ENCODE data around the gene PRAMEF6. TPM values are rescaled to one million over a fixed set of nuclear protein-coding genes. Genes with fewer than 3 reads are reported as not detected.
"Not testable (repeated sequence)": the region's sequence is repeated elsewhere in the genome, so short reads cannot be mapped to it uniquely, and the experiment has no call there.

PRAMEF6 gene
- not detected in 3 replicates for total RNA-seq
- long read RNA-seq = 0 reads

DNA sequence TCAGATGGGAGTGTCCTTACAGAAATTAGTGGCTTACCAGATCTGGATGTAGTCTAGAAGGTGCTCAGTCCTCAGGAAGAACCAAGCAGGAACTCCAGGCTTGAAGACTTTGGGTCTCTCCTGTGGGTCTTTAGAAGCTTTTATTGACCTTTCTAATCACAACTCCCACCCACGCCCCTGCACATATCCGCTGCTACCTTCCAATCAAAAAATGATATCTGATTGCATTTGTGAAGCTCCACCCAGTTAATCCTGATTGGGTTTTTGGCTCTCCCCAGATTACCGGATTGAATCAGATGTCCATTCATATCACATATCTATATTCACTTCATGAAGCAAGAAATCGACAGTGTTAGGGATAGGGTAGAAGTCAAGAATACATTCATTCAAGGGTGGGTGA is at the start of gene PRAMEF6:
Gene PRAMEF6, minus strand, starts transcription at position 101 of the 400 bp plus-strand sequence. CDS start 5,062 bp downstream, outside the sequence.
- not testable (repeated sequence) for H3K4me3 Mint-ChIP-seq (ENCODE audit: unreplicated experiment); H3K4me1 Mint-ChIP-seq (ENCODE audit: low read depth); H3K36me3 Mint-ChIP-seq (ENCODE audit: low read depth); H3K9me3 Mint-ChIP-seq (ENCODE audit: low read depth); DNase-seq (ENCODE audit: low spot score); H3K27ac Mint-ChIP-seq (ENCODE audit: unreplicated experiment); H3K27me3 Mint-ChIP-seq (ENCODE audit: low read depth)

DNA sequence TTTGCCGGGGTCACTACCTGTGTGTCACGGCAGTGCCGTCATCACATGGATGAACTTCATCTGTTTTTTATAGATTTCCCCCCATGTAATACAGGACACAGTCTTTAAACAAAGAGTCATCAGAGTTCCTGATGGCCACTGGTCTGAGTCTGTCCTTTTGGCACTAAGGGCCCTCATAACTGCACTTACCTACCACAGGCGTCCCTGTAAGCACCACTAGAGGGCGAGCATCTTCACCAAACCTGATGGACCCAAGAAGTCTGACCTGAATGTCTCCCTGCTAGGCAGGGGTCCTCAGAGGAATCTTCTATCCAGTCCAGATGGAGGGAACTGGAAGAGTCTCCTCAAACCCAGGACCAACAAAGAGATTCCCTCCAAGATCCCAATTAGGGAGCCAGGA is 23.0 kb downstream of the PRAMEF6 start:
- H3K9me3 Mint-ChIP-seq (ENCODE audit: low read depth); H3K4me3 Mint-ChIP-seq (ENCODE audit: unreplicated experiment); DNase-seq (ENCODE audit: low spot score); H3K36me3 Mint-ChIP-seq (ENCODE audit: low read depth); H3K4me1 Mint-ChIP-seq (ENCODE audit: low read depth); H3K27me3 Mint-ChIP-seq (ENCODE audit: low read depth); H3K27ac Mint-ChIP-seq (ENCODE audit: unreplicated experiment): not testable (repeated sequence)

DNA sequence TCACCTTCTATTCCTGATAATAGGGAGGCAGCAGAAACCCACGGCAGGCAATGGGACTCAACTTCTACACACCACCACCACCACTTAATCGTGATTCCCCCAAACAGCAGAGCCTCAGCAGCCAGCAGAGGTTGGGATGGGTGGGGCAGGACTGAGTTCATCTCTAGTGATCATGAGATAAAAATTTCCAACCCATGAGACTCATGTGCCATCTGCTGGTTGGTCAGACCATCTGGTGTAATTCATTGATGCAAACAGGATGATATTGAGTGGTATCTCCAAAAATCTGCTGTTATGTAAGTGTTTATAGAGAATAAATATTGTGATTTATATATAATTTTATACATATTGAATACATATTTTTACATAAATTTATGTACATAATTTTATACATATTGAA is 25.6 kb downstream of the PRAMEF6 start:
- not testable (repeated sequence) for H3K4me1 Mint-ChIP-seq (ENCODE audit: low read depth); H3K36me3 Mint-ChIP-seq (ENCODE audit: low read depth); H3K27me3 Mint-ChIP-seq (ENCODE audit: low read depth); H3K27ac Mint-ChIP-seq (ENCODE audit: unreplicated experiment); H3K9me3 Mint-ChIP-seq (ENCODE audit: low read depth); DNase-seq (ENCODE audit: low spot score); H3K4me3 Mint-ChIP-seq (ENCODE audit: unreplicated experiment)
- TF ChIP-seq, protein P1, sequence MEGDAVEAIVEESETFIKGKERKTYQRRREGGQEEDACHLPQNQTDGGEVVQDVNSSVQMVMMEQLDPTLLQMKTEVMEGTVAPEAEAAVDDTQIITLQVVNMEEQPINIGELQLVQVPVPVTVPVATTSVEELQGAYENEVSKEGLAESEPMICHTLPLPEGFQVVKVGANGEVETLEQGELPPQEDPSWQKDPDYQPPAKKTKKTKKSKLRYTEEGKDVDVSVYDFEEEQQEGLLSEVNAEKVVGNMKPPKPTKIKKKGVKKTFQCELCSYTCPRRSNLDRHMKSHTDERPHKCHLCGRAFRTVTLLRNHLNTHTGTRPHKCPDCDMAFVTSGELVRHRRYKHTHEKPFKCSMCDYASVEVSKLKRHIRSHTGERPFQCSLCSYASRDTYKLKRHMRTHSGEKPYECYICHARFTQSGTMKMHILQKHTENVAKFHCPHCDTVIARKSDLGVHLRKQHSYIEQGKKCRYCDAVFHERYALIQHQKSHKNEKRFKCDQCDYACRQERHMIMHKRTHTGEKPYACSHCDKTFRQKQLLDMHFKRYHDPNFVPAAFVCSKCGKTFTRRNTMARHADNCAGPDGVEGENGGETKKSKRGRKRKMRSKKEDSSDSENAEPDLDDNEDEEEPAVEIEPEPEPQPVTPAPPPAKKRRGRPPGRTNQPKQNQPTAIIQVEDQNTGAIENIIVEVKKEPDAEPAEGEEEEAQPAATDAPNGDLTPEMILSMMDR (IDR thresholded peaks at IDR 0.05) = peak; percentile 17

DNA sequence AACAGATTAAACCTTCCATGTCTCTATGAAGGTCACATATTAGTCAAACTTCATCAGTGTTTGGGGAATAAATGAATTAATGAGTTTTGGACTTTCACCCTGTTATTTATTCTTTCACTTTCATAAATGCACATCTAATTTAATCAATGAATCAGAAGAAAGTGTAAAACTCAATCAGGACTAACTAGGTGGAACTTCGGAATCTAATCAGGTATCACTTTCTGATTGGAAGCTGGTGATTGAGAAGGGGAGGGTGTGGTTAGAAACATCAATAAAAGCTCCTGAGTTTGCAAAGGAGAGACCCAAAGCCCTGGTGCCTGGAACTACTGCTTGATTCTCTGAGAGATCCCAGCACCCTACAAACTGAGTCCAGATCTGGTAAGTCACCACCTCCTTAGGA is 31.1 kb downstream of the PRAMEF6 start, which contains the start of gene PRAMEF7:
Gene PRAMEF7, plus strand, starts transcription at position 301 of the 400 bp plus-strand sequence. CDS start 1,083 bp downstream, outside the sequence.
- H3K9me3 Mint-ChIP-seq (ENCODE audit: low read depth); H3K36me3 Mint-ChIP-seq (ENCODE audit: low read depth); H3K27ac Mint-ChIP-seq (ENCODE audit: unreplicated experiment); DNase-seq (ENCODE audit: low spot score); H3K4me1 Mint-ChIP-seq (ENCODE audit: low read depth); H3K27me3 Mint-ChIP-seq (ENCODE audit: low read depth); H3K4me3 Mint-ChIP-seq (ENCODE audit: unreplicated experiment): not testable (repeated sequence)

DNA sequence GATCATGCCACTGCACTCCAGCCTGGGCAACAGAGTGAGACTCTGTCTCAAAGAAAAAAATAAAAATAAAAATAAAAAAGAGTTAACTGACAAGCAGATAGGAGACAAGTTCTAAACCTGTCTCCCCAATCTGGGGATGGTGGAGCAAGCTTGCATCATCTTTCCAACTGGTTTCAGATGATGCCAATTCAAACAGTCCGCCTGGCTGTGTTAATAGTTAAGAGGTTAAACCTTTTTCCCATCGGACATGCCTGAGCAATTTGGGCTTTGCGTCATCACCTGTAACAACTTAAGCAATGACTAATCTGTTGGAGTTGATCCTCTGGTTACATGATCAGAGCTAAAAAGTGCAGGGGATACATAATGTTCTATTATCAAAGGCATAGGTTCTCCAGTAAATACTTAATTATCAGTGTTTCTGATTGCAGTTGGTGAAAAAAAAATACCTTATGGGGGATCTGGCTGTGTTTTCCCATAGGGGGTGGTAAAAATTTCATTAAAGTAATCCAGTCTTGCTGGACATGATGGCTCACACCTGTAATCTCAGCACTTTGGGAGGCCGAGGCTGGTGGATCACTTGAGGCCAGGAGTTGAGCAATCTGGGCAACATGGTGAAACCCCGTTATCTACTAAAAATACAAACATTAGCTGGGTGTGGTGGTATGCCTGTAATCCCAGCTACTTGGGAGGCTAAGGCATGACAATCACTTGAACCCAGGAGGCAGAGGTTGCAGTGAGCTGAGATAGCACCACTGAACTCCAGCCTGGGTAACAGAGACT is 43.4 kb downstream of the PRAMEF6 start:
- H3K4me1 Mint-ChIP-seq (ENCODE audit: low read depth); H3K9me3 Mint-ChIP-seq (ENCODE audit: low read depth); H3K36me3 Mint-ChIP-seq (ENCODE audit: low read depth); H3K27ac Mint-ChIP-seq (ENCODE audit: unreplicated experiment); H3K27me3 Mint-ChIP-seq (ENCODE audit: low read depth); H3K4me3 Mint-ChIP-seq (ENCODE audit: unreplicated experiment); DNase-seq (ENCODE audit: low spot score): not testable (repeated sequence)

DNA sequence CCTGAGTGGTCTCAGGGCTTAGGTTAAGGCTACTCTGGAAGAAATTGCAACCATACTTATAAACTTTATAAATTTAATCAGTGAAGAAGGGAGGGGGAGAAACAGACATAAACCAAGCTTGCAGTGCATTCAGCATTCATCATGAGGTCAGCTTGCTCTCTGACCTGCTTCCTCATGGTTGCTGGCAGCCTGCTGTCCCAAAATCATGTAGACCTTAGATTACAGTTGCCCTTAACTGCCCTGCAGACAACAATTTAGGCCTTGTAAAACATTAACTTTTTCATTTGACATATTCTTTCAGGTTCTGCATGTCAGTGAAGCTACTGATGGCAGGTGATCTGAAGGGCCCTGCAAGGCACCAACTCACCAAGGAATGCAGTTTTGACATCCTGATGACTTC is 48.2 kb downstream of the PRAMEF6 start:
- not testable (repeated sequence) for H3K9me3 Mint-ChIP-seq (ENCODE audit: low read depth); DNase-seq (ENCODE audit: low spot score); H3K27ac Mint-ChIP-seq (ENCODE audit: unreplicated experiment); H3K4me3 Mint-ChIP-seq (ENCODE audit: unreplicated experiment); H3K36me3 Mint-ChIP-seq (ENCODE audit: low read depth); H3K4me1 Mint-ChIP-seq (ENCODE audit: low read depth); H3K27me3 Mint-ChIP-seq (ENCODE audit: low read depth)

DNA sequence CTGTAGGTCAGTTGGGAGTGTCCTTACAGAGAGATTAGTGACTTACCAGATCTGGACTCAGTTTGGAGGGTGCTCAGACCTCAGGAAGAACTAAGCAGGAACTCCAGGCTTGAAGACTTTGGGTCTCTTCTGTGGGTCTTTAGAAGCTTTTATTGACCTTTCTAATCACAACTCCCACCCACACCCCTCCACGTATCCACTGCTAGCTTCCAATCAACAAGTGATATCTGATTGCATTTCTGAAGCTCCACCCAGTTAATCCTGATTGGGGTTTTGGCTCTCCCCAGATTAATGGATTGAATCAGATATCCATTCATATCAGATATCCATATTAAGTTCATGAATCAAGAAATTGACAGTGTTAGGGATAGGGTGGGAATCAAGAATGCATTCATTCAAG is 49.2 kb downstream of the PRAMEF6 start, which contains the start of gene PRAMEF10:
Gene PRAMEF10, minus strand, starts transcription at position 101 of the 400 bp plus-strand sequence. CDS start 2,423 bp downstream, outside the sequence.
- DNase-seq (ENCODE audit: low spot score); H3K9me3 Mint-ChIP-seq (ENCODE audit: low read depth); H3K4me1 Mint-ChIP-seq (ENCODE audit: low read depth); H3K27ac Mint-ChIP-seq (ENCODE audit: unreplicated experiment); H3K27me3 Mint-ChIP-seq (ENCODE audit: low read depth); H3K36me3 Mint-ChIP-seq (ENCODE audit: low read depth); H3K4me3 Mint-ChIP-seq (ENCODE audit: unreplicated experiment): not testable (repeated sequence)

Other genes starting within 250 kb of the PRAMEF6 start
- not detected in 3 replicates for gene AADACL3, start 231.5 kb downstream of the PRAMEF6 start, total RNA-seq
- gene CFAP107, start 201.4 kb downstream of the PRAMEF6 start, total RNA-seq = not detected in 3 replicates
- not detected in 3 replicates for gene PRAMEF12, start 173.8 kb downstream of the PRAMEF6 start, total RNA-seq
- not detected in 3 replicates for gene PRAMEF1, start 156.2 kb downstream of the PRAMEF6 start, total RNA-seq
- gene PRAMEF11, start 116.2 kb downstream of the PRAMEF6 start, total RNA-seq = not detected in 3 replicates
- gene HNRNPCL1, start 98.9 kb downstream of the PRAMEF6 start, total RNA-seq = not detected in 3 replicates
- gene PRAMEF2, start 90.5 kb downstream of the PRAMEF6 start, total RNA-seq = not detected in 3 replicates
- not detected in 3 replicates for gene PRAMEF4, start 61.4 kb downstream of the PRAMEF6 start, total RNA-seq
- not detected in 3 replicates for gene PRAMEF10, start 49.3 kb downstream of the PRAMEF6 start, total RNA-seq
- not detected in 3 replicates for gene PRAMEF7, start 31.0 kb downstream of the PRAMEF6 start, total RNA-seq
- not detected in 3 replicates for gene PRAMEF27, start 109.0 kb upstream of the PRAMEF6 start, total RNA-seq
- not detected in 3 replicates for gene HNRNPCL3, start 113.2 kb upstream of the PRAMEF6 start, total RNA-seq
- not detected in 3 replicates for gene PRAMEF25, start 123.2 kb upstream of the PRAMEF6 start, total RNA-seq
- not detected in 3 replicates for gene HNRNPCL2, start 169.3 kb upstream of the PRAMEF6 start, total RNA-seq
- gene PRAMEF26, start 208.4 kb upstream of the PRAMEF6 start, total RNA-seq = not detected in 3 replicates
- gene HNRNPCL4, start 218.1 kb upstream of the PRAMEF6 start, total RNA-seq = not detected in 3 replicates
- gene PRAMEF9, start 224.3 kb upstream of the PRAMEF6 start, total RNA-seq = not detected in 3 replicates